ENCODE results near the gene PROS1.

DNA sequence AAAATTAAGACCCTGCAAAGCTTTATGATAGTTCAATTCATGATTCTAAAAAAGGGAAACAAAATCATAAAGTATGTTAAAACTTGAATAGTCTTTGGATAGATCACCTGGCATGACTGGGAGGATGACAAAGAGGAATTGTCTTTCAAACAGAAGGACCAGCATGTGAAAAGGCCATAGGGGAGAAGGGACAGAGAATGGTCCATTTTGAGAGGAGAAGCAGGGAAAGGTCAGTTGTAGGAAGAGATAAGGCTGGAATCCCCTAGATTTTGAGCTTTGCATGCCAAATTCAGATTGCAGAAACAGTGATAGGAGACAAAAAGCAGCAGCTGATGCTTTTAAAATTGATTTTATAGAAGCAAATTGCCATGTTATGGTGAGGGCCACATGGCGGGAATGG is 12.7 kb downstream of the PROS1 start:
- TF ChIP-seq POLR2A (IDR thresholded peaks at IDR 0.05), result no peak
- TF ChIP-seq, protein P1, sequence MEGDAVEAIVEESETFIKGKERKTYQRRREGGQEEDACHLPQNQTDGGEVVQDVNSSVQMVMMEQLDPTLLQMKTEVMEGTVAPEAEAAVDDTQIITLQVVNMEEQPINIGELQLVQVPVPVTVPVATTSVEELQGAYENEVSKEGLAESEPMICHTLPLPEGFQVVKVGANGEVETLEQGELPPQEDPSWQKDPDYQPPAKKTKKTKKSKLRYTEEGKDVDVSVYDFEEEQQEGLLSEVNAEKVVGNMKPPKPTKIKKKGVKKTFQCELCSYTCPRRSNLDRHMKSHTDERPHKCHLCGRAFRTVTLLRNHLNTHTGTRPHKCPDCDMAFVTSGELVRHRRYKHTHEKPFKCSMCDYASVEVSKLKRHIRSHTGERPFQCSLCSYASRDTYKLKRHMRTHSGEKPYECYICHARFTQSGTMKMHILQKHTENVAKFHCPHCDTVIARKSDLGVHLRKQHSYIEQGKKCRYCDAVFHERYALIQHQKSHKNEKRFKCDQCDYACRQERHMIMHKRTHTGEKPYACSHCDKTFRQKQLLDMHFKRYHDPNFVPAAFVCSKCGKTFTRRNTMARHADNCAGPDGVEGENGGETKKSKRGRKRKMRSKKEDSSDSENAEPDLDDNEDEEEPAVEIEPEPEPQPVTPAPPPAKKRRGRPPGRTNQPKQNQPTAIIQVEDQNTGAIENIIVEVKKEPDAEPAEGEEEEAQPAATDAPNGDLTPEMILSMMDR (IDR thresholded peaks at IDR 0.05), result no peak

Data from right lobe of liver (tissue), 4 donors.